ENCODE measurements around the gene PTPRH. TPM values are rescaled to one million over a fixed set of nuclear protein-coding genes. Genes with fewer than 3 reads are reported as not detected.

Gene PTPRH
- total RNA-seq, 1 experiment from 2014 or later, result 34.6 TPM

GRCh38 chr19:55245236-55245904 is 36.1 kb upstream of the PTPRH start:
- no peaks in the 10 kb centered on the region for H3K9me3 Mint-ChIP-seq (ENCODE audit: low read depth, unreplicated experiment)
- no peak for TF ChIP-seq CTCF (IDR thresholded peaks at IDR 0.05; ENCODE audit: unreplicated experiment)
- H3K4me1 Mint-ChIP-seq (ENCODE audit: low read depth, unreplicated experiment), result peaks cover 20% of the 10 kb centered on the region
- no peak overlapping the region for H3K4me3 Mint-ChIP-seq (ENCODE audit: low read depth, unreplicated experiment)
- CTCF ChIA-PET, result interaction anchor here (1.3 kb wide), 1 partner anchor 36 kb away, joined by 3 read pairs; the partner anchor contains the start of gene PTPRH
- no peak overlapping the region for H3K27ac Mint-ChIP-seq (ENCODE audit: unreplicated experiment)
- no TSS peak for BruUV-seq (replicated peaks)
- intact Hi-C loops (cut with micrococcal nuclease; ENCODE audit: unreplicated experiment), result no loop called here
- H3K27me3 Mint-ChIP-seq (ENCODE audit: unreplicated experiment), result no peaks in the 10 kb centered on the region
- no peak for DNase-seq
- peaks cover 50% of the 10 kb centered on the region for H3K36me3 Mint-ChIP-seq (ENCODE audit: insufficient read depth, unreplicated experiment)

DNA sequence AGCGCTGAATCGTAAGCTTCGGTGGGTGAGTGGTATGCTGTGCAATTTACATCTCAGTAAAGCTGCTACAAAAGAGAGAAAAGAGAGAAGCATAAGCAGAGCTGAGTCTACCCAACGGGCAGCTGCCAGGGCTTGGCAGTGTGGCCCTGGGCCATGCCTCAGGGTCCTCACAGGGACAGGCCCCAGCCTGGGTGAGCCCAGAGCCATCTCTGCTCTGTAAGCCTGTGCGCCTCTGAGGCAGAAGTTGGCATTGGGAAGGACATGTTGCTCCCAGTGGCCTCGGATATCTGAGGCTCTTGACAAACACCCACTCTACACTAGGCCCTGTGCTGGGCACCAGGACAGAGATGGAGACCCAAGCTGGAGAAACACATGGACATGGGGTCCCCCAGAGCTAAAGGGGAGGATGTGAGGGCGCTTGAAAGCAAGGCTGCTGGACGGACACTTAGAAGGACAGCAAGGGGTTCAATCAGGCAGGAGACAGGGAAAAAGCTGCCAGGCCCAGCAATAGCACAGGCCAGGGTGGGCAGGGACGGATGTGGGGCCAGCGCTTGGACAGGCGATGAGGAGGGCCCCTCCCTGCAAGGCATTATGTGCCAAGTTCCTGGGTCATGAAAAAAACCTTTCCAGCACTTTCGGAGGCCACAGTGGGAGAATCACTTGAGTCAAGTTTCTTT is 34.8 kb upstream of the PTPRH start:
- Mint-ChIP-seq H3K27ac (ENCODE audit: unreplicated experiment) (no peak overlapping the region), H3K27me3 (ENCODE audit: unreplicated experiment) (no peaks in the 10 kb centered on the region), H3K4me3 (ENCODE audit: low read depth, unreplicated experiment) (no peak overlapping the region), H3K36me3 (ENCODE audit: insufficient read depth, unreplicated experiment) (peaks cover 51% of the 10 kb centered on the region), H3K4me1 (ENCODE audit: low read depth, unreplicated experiment) (peaks cover 20% of the 10 kb centered on the region), H3K9me3 (ENCODE audit: low read depth, unreplicated experiment) (no peaks in the 10 kb centered on the region)
- TF ChIP-seq CTCF (IDR thresholded peaks at IDR 0.05; ENCODE audit: unreplicated experiment), result no peak
- DNase-seq, result no peak
- CTCF ChIA-PET, result no interaction called here
- no TSS peak for BruUV-seq (replicated peaks)
- intact Hi-C loops (cut with micrococcal nuclease; ENCODE audit: unreplicated experiment), result no loop called here

DNA sequence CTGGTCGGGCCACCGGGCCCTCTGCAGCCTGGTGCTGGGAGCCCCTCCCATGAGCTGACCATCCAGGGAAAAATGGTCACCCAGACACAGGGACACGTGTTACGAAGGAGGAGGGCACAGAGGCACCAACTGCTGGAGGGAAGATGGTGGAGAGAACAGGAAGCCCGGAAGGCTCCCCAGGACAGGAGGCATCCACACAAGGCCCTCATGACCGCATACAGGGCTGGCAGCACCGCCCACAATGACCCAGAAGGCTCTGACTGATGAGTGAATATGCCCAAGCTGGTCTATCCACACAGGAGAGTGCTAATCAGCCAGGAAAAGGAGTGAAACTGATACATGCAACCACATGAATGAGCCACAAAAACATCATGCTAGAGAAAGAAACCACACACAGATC is 33.2 kb upstream of the PTPRH start:
- BruUV-seq (replicated peaks), result no TSS peak
- CTCF ChIA-PET, result no interaction called here

GRCh38 chr19:55241935-55242464 is 32.7 kb upstream of the PTPRH start:
- CTCF ChIA-PET, result interaction anchor here (0.5 kb wide), 1 partner anchor 40 kb away, joined by 3 read pairs; no protein-coding TSS in a partner anchor
- H3K27ac Mint-ChIP-seq (ENCODE audit: unreplicated experiment), result no peak overlapping the region
- H3K27me3 Mint-ChIP-seq (ENCODE audit: unreplicated experiment), result no peaks in the 10 kb centered on the region
- no TSS peak for BruUV-seq (replicated peaks)
- H3K4me3 Mint-ChIP-seq (ENCODE audit: low read depth, unreplicated experiment), result no peak overlapping the region
- peaks cover 57% of the 10 kb centered on the region for H3K36me3 Mint-ChIP-seq (ENCODE audit: insufficient read depth, unreplicated experiment)
- intact Hi-C loops (cut with micrococcal nuclease; ENCODE audit: unreplicated experiment), result no loop called here
- no peak for TF ChIP-seq CTCF (IDR thresholded peaks at IDR 0.05; ENCODE audit: unreplicated experiment)
- no peak for DNase-seq
- no peaks in the 10 kb centered on the region for H3K9me3 Mint-ChIP-seq (ENCODE audit: low read depth, unreplicated experiment)
- no peaks in the 10 kb centered on the region for H3K4me1 Mint-ChIP-seq (ENCODE audit: low read depth, unreplicated experiment)

More for the DNA sequence above, 33.2 kb upstream of the PTPRH start:
- H3K4me1 Mint-ChIP-seq (ENCODE audit: low read depth, unreplicated experiment), result peaks cover 4% of the 10 kb centered on the region
- H3K36me3 Mint-ChIP-seq (ENCODE audit: insufficient read depth, unreplicated experiment), result peaks cover 57% of the 10 kb centered on the region
- intact Hi-C loops (cut with micrococcal nuclease; ENCODE audit: unreplicated experiment), result no loop called here
- no peak overlapping the region for H3K4me3 Mint-ChIP-seq (ENCODE audit: low read depth, unreplicated experiment)
- no peaks in the 10 kb centered on the region for H3K27me3 Mint-ChIP-seq (ENCODE audit: unreplicated experiment)
- H3K9me3 Mint-ChIP-seq (ENCODE audit: low read depth, unreplicated experiment), result no peaks in the 10 kb centered on the region
- no peak overlapping the region for H3K27ac Mint-ChIP-seq (ENCODE audit: unreplicated experiment)
- no peak for TF ChIP-seq CTCF (IDR thresholded peaks at IDR 0.05; ENCODE audit: unreplicated experiment)
- no peak for DNase-seq

Data from Calu3 (cell line).